HG03457 (cell line): ENCODE data around the gene MYO9B.

Experiments
- ATAC-seq: cut with Tn5 transposase; IDR thresholded peaks from one replicate; pipeline ENCODE4 v1.9.1; 2021; ENCODE audit warnings: moderate number of reproducible peaks; ENCODE audit not compliant: unreplicated experiment

Gene MYO9B

DNA sequence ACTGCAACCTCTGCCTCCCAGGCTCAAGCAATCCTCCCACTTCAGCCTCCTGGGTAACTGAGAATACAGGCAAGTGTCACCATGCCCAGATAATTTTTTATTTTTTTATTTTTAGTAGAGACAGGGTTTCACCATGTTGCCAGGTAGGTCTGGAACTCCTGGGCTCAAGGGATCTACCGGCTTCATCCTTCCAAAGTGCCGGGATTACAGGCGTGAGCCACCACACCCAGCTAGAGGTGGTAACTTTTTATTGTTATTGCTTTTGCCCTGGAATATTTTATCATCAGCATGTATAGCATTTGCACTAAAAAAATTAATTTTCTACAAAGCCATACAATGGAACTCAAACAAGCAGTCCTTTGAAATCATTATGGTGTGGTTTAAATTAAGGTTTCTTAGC is 14.4 kb upstream of the MYO9B start:
- ATAC-seq: no peak

GRCh38 chr19:17061691-17062090 is 13.9 kb upstream of the MYO9B start:
- no peak for ATAC-seq

DNA sequence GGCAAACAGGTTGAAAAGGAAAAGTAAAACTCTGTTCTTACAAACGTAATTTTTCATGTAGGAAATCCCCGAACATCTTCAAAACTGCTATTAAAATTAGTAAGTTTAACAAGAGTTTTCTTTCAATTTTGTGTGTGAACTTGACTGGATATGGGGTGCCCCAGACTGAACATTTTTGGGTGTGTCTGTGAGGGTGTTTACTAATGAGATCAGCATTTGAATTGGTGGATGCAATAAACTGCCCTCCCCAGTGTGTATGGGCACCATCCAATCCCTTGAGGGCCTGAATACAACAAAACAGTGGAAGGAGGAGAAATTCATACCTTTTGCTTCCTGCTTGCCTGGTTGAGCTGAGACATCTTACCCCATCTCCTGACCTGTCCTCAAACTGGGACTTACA is 12.1 kb upstream of the MYO9B start:
- ATAC-seq: no peak

DNA sequence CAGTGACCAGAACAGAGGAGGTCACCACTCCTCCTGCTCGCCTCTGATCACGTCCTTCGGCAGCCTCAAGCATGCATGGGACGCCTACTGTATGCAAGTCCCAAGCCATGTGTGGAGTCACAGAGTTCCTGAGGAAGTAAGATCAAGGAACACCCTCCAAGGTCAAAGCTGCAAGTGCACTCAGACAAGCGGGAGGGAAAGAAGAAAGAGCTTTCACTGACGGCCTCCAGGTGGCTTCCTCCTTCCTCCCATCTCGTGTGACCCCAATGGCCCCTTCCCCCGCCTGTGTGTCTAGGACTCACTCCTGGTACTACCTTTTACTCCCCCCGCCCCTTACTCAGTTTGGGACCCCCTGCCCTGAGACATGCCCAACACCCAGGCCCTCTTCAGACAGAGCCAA is 6.4 kb upstream of the MYO9B start:
- no peak for ATAC-seq

- no peak for ATAC-seq
Observed at GRCh38 chr19:17070421-17070820, 5.2 kb upstream of the MYO9B start.

DNA sequence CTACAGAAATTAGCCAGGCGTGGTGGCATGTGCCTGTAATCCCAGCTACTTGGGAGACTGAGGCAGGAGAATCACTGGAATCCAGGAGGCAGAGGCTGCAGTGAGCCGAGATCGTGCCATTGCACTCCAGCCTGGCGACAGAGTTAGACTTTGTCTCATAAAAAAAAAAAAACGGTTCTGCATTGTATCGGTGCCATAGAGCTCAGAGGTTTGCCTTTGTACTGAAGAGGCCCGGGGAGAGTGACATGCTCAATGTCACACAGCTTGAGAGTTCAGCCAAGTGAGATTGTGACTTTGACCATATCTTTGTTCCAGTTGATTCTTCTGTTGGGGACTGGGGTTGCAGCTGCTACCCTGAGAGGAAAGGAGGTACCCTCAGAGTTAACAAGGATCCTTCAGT is 4.7 kb upstream of the MYO9B start:
- ATAC-seq: no peak

- ATAC-seq: no peak
Observed at GRCh38 chr19:17073869-17074633, 1.5 kb upstream of the MYO9B start.

- no peak for ATAC-seq
Observed at GRCh38 chr19:17074634-17075034, 943 bp upstream of the MYO9B start.

DNA sequence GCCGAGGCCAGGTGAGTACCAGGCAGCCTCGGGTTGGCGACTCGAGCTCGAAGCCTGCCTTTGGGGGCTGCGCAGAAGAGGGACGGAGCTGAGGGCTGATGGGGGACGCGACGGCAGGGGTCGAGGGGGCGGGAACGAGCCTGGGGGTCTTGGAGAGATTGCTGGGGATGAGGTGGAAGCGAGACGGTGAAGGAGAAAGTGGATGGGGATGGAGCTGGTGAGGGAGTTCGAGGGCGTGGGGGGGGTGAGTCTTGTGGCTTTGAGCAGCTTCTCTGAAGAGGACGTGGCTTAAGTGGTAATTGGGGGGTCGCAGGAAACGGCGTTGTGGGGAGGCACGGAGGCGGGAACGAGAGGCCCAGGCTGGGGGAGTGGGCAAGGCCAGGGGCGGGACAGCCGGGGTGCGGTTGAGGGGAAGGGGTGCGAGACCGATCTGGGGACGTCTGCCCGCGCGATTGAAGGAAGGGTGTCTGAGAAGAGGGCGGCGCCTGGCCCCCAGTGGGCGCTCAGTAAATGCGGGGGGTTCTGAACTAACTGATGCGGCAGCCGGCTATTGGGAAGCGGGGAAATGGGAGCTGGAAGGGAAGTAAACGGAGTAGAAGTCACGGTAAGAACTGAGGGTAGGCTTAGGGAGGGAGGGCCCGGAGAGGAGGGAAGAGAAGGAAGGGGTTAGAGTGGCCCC is 426 bp downstream of the MYO9B start:
- no peak for ATAC-seq

DNA sequence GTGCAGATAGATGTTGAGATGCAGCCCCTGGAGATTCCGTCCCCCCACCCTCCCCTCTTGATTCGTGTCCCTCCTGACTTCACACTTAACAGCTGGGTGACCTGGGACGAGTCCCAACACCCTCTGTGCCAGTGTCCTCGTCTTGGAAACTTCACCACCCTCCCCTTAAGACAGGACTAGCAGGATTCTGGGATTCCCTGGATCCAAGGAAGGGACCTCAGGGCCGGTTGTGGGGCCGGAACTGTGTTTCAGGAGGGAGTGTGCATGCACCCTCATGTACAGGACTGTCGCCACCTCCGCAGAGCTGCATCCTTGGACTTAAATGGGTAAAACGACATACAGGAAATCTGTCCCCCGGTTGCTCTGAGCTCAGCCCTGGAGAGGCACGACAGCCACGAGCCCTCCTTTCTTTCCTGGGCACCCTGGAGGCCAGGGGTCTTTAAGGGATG is 990 bp downstream of the MYO9B start:
- no peak for ATAC-seq

DNA sequence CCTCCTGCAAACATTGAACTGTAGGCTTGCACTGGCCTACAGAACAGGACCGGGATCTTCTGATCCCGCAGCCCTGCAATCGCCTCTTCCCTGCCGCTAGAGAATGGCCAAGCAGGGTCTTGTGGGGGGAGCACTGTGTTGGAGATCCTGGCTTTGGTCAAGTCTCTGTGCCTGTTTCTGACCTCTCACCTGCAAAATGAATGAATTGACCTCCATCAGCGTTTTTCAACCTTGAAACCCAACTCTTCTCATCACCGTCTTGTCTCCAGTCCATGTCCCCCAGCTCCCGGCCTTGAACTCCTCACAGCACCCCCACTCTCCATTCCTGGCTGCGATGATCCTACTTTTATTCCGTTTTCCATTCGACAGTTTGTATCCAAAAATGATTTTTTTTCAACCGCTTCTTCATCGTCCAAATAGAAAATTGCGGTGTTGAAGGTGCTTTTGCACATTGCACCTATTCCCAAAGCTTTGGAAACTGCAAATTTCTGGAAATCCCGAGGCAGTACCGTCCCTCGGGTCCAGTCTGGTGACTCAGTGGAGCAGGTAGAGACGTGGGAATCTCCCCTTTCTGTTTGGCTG is 2.0 kb downstream of the MYO9B start:
- no peak for ATAC-seq

- no peak for ATAC-seq
Observed at GRCh38 chr19:17078036-17078919, 2.7 kb downstream of the MYO9B start.

- no peak for ATAC-seq
Observed at GRCh38 chr19:17078920-17079709, 3.5 kb downstream of the MYO9B start.

- no peak for ATAC-seq
Observed at GRCh38 chr19:17079710-17080439, 4.3 kb downstream of the MYO9B start.

DNA sequence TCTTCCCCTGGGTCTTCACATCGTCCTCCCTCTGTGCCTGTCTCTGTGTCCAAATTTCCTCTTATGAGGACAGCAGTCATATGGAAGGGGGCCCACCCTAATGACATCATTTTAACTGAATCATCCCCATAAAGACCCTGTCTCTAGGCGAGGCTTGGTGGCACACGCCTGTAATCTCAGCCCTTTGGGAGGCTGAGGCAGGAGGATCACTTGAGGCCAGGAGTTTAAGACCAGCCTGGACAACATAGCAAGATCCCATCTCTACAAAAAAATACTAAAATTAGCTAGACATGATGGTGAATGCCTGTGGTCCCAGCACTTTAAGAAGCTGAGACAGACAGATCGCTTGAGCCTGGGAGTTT is 4.8 kb downstream of the MYO9B start:
- ATAC-seq: no peak

DNA sequence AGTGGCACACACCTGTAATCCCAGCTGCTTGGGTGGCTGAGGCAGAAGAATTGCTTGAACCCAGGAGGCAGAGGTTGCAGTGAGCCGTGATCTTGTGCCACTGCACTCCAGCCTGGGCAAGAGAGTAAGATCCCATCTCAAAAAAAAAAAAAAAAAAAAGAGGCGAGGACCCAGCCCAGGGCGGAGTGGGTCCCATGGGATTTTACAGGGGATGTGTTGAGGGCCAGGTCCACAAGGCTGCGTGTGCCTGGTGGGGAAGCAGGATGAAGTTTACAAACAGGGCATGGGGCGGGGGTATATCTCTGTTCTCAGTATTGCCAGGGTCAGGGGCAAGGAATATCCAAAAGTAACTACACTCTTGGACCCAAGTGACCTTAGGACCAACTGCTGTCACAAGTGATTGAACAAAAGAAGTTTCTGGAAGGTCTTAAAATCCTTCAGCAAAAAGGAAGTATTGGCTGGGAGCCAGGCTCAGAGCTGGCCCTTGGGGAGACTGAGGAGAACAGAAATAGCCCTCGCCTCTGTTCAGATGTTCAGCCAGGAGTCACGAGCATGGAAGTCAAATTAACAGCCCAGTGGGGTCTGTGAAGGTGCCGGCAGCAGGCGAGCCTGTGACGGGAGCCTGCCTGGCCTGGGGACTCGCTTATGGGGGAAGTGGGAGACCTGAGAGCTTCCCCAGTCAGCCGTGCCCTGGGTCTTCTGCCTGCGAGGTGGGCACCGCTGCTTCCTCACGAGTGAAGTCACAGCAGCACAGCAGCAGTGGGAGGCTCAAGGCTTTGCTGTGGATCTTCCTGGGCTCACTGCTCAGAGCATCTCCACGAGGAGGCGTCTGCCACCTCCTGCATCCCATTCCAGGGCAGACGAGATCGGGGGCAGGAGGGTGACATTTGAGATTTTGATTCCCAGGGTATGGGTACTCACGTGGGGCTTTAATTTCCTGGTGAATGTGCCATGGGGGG is 6.4 kb downstream of the MYO9B start:
- no peak for ATAC-seq

DNA sequence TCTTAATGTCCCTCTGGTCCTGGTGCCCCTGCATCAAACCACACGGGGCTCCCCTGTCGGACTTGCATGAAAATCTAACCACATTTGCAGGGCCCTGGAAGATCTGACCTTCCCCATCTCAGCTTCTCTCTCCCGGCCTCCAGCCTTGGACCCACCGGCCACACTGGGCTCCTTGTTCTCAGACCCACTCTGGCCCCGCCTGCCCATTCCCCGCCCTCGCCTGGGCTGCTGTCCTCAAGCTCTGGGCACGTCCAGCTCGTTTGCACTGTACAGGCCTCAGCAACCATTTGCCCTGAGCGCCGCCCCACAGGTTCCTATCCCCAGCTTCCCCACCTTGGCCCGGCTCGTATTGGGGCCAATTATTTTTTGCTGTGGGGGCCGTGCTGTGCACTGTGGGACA is 10.5 kb downstream of the MYO9B start:
- no peak for ATAC-seq

GRCh38 chr19:17086834-17087233 is 11.3 kb downstream of the MYO9B start:
- ATAC-seq: no peak

GRCh38 chr19:17088552-17088951 is 13.0 kb downstream of the MYO9B start:
- ATAC-seq: no peak
